Keratinocyte (primary cell): Measurements from ENCODE around the gene UBE2O. TPM values are rescaled to one million over a fixed set of nuclear protein-coding genes. Genes with fewer than 3 reads are reported as not detected.

Experiments
- DNase-seq: peaks from one replicate; pipeline ENCODE4 v3.0.0-alpha.2; 2011; ENCODE audit warnings: low read depth, missing footprints, low spot score
- FAIRE-seq: peaks from 2 replicates; lab custom pipeline; 2011; peaks lifted over from hg19 to GRCh38; lab: Jason Lieb, UNC
- H2AFZ ChIP-seq: 2 replicates; pipeline ENCODE4 v1.6.0; 2012; ENCODE audit warnings: low read length, control low read depth, inconsistent platforms; ENCODE audit not compliant: control insufficient read depth
- H3K27ac ChIP-seq: 2 replicates; pipeline ENCODE4 v1.5.1; 2011; ENCODE audit warnings: low read length; ENCODE audit not compliant: control insufficient read depth, insufficient read depth
- H3K27me3 ChIP-seq: 3 replicates; pipeline ENCODE4 v1.6.0; 2011; ENCODE audit warnings: low read length; ENCODE audit not compliant: control insufficient read depth, insufficient read depth; ENCODE audit errors: extremely low read depth
- H3K36me3 ChIP-seq, 2 experiments: 2 replicates in 1 of 2; 3 replicates in 1 of 2; pipeline ENCODE4 v1.5.1; 2011; ENCODE audit warnings: low read length in 2 of 2, mild to moderate bottlenecking in 1 of 2; ENCODE audit not compliant: control insufficient read depth in 2 of 2, insufficient read depth in 2 of 2; ENCODE audit errors: extremely low read depth in 1 of 2
- H3K4me1 ChIP-seq: 3 replicates; pipeline ENCODE4 v1.5.1; 2011; ENCODE audit warnings: low read length; ENCODE audit not compliant: control insufficient read depth, insufficient read depth; ENCODE audit errors: extremely low read depth
- H3K4me2 ChIP-seq: 3 replicates; pipeline ENCODE4 v1.6.0; 2011; ENCODE audit warnings: low read depth, low read length; ENCODE audit not compliant: control insufficient read depth, insufficient read depth; ENCODE audit errors: extremely low read depth
- H3K4me3 ChIP-seq, 3 experiments: fragments of 200-600 bp in 1 of 3; sonication (generic) in 1 of 3; 2 replicates in 2 of 3; 3 replicates in 1 of 3; pipeline ENCODE4 v1.5.1; 2011 to 2016; ENCODE audit warnings: low read length in 3 of 3, mild to moderate bottlenecking in 3 of 3, control low read depth in 2 of 3, inconsistent platforms in 1 of 3, low read depth in 1 of 3, mixed read lengths in 1 of 3, mixed run types in 1 of 3, moderate library complexity in 1 of 3; ENCODE audit not compliant: control insufficient read depth in 2 of 3, insufficient read depth in 2 of 3; ENCODE audit errors: extremely low read depth in 1 of 3
- H3K79me2 ChIP-seq: 2 replicates; pipeline ENCODE4 v1.6.0; 2012; ENCODE audit warnings: low read length; ENCODE audit not compliant: control insufficient read depth, insufficient read depth
- H3K9ac ChIP-seq: 3 replicates; pipeline ENCODE4 v1.6.0; 2011; ENCODE audit warnings: low read length; ENCODE audit not compliant: control insufficient read depth, insufficient read depth; ENCODE audit errors: extremely low read depth
- H3K9me1 ChIP-seq: 3 replicates; pipeline ENCODE4 v1.6.0; 2011; ENCODE audit warnings: low read length; ENCODE audit not compliant: control insufficient read depth, insufficient read depth; ENCODE audit errors: extremely low read depth
- H3K9me3 ChIP-seq: 2 replicates; pipeline ENCODE4 v1.5.1; 2012; ENCODE audit warnings: low read depth, low read length; ENCODE audit not compliant: control insufficient read depth
- H4K20me1 ChIP-seq: 3 replicates; pipeline ENCODE4 v1.6.0; 2011; ENCODE audit warnings: low read length; ENCODE audit not compliant: control insufficient read depth, insufficient read depth; ENCODE audit errors: extremely low read depth
- CTCF ChIP-seq, 3 experiments: IDR thresholded peaks in 1 of 3; conservative IDR thresholded peaks in 1 of 3; optimal IDR thresholded peaks in 1 of 3; 2 replicates in 2 of 3; 3 replicates in 1 of 3; pipeline versions ENCODE3 to v1.5.1; 2011; ENCODE audit warnings: low read length in 3 of 3, mild to moderate bottlenecking in 3 of 3, moderate library complexity in 2 of 3, control low read depth in 1 of 3, inconsistent platforms in 1 of 3; ENCODE audit not compliant: insufficient read depth in 2 of 3; ENCODE audit errors: extremely low read depth in 1 of 3
- EZH2 ChIP-seq: IDR thresholded peaks from one replicate; pipeline ENCODE4 v1.6.1; 2012; ENCODE audit warnings: inconsistent platforms, mild to moderate bottlenecking, low read length, moderate library complexity
- dilution Hi-C: fragments of 300-500 bp; cut with MboI; formaldehyde crosslinking; loops from one replicate; pipeline ENCODE4 v1.7.0; 2020; ENCODE audit warnings: low sequenced_read_pairs; ENCODE audit not compliant: extremely low pct_ligation_motif_present
- polyA plus RNA-seq, 5 experiments: library from polyadenylated mRNA; depleted of rRNA in 3 of 5; stranded (reverse) in 3 of 5; stranded (forward) in 1 of 5; unstranded in 1 of 5; fragments of >200 nt; gene quantifications; 1 replicate in 1 of 5; 2 replicates in 3 of 5; 3 replicates in 1 of 5; pipeline versions ENCODE4 v1.2.1 to v1.2.3, GENCODE V29; 2011 to 2012; ENCODE audit warnings: missing spikeins in 2 of 5, low read depth in 1 of 5, low replicate concordance in 1 of 5

UBE2O gene
- polyA plus RNA-seq, 1 donor (not counting 4 experiments of a cell fraction or from before 2014, with no cell fraction given): 10.9 TPM

- TF ChIP-seq EZH2: no peak
- no peak for TF ChIP-seq CTCF (optimal IDR thresholded peaks at IDR 0.05 in 1 of 3, IDR thresholded peaks at IDR 0.05 in 1 of 3, conservative IDR thresholded peaks at IDR 0.05 in 1 of 3; ENCODE audit: extremely low read depth in 1 of 3, insufficient read depth in 2 of 3, low read length in 3 of 3)
- H3K9ac ChIP-seq: peak within 1 kb of the TSS; percentile 95
- H3K79me2 ChIP-seq: peaks cover 44% of the 10 kb centered on the region
- H3K27me3 ChIP-seq: no peaks in the 10 kb centered on the region
- H3K9me1 ChIP-seq: peaks cover 3% of the 10 kb centered on the region
- peaks cover 0 to 2% of the 10 kb centered on the region in 2 experiments for H3K36me3 ChIP-seq
- dilution Hi-C loops: no loop called here
- H3K4me1 ChIP-seq: peaks cover 33% of the 10 kb centered on the region
- H2AFZ ChIP-seq: peak within 1 kb of the TSS; percentile 93
- no peaks in the 10 kb centered on the region for H3K9me3 ChIP-seq
- H3K4me2 ChIP-seq: peak within 1 kb of the TSS; percentile 84
- DNase-seq (peak; percentile 91), FAIRE-seq (peak; percentile 58)
- H3K27ac ChIP-seq: peak within 1 kb of the TSS; percentile 91
- H3K4me3 ChIP-seq: peak within 1 kb of the TSS; percentile 87 to 97 (median 94)
- peaks cover 12% of the 10 kb centered on the region for H4K20me1 ChIP-seq
These were observed 48.3 kb upstream of the UBE2O start, which contains the start of gene RHBDF2 for GRCh38 chr17:76501018-76501826. Gene RHBDF2 (minus strand): TSS chr17:76501423. CDS start chr17:76481524, 19,899 bp downstream.

GRCh38 chr17:76500747-76501017 is 47.7 kb upstream of the UBE2O start:
- peaks cover 33% of the 10 kb centered on the region for H3K4me1 ChIP-seq
- peak overlapping the region; percentile 91 for H3K27ac ChIP-seq
- H4K20me1 ChIP-seq: peaks cover 12% of the 10 kb centered on the region
- peak overlapping the region; percentile 95 for H3K9ac ChIP-seq
- H3K9me1 ChIP-seq: peaks cover 3% of the 10 kb centered on the region
- no peak overlapping the region for H2AFZ ChIP-seq
- peak overlapping the region; percentile 84 for H3K4me2 ChIP-seq
- peaks cover 48% of the 10 kb centered on the region for H3K79me2 ChIP-seq
- FAIRE-seq (no peak), DNase-seq (no peak)
- H3K27me3 ChIP-seq: no peaks in the 10 kb centered on the region
- peaks cover 0 to 5% of the 10 kb centered on the region in 2 experiments for H3K36me3 ChIP-seq
- peak overlapping the region; percentile 87 to 97 (median 94) for H3K4me3 ChIP-seq
- no peaks in the 10 kb centered on the region for H3K9me3 ChIP-seq
- dilution Hi-C loops: no loop called here
- TF ChIP-seq CTCF (optimal IDR thresholded peaks at IDR 0.05 in 1 of 3, IDR thresholded peaks at IDR 0.05 in 1 of 3, conservative IDR thresholded peaks at IDR 0.05 in 1 of 3; ENCODE audit: extremely low read depth in 1 of 3, insufficient read depth in 2 of 3, low read length in 3 of 3) (no peak), EZH2 (no peak)
